GM21381 (cell line): ENCODE results near the gene RSKR.
"Not testable (repeated sequence)": the region's sequence is repeated elsewhere in the genome, so short reads cannot be mapped to it uniquely, and the experiment has no call there.

Experiments used
- ATAC-seq: cut with Tn5 transposase; IDR thresholded peaks from one replicate; pipeline ENCODE4 v1.9.1; 2021; ENCODE audit warnings: mild to moderate bottlenecking, moderate library complexity; ENCODE audit not compliant: unreplicated experiment

The RSKR gene

DNA sequence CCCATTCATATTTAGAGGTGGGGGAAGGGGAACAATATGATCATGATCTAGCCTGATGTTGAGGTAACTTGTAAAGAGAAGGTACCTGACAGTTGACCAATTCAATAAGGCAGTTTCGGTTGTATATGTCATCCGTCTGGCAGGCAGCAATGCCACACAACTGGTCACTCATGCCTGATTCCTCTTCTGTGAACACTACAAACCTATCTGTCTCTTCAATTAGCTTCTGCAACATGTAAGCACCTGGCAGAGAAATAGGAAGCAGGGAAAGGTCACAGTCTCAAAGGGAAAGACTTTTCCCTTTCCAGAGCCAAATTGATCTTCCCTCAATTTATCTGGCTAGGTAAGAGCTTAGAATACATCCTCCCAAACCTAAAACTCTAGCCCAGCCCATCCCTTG lies 10.2 kb upstream of the RSKR start:
- no peak for ATAC-seq

- no peak for ATAC-seq
These were observed 9.7 kb upstream of the RSKR start for GRCh38 chr17:28623696-28624095.

- ATAC-seq, result no peak
These were observed 8.2 kb upstream of the RSKR start for GRCh38 chr17:28622186-28622585.

DNA sequence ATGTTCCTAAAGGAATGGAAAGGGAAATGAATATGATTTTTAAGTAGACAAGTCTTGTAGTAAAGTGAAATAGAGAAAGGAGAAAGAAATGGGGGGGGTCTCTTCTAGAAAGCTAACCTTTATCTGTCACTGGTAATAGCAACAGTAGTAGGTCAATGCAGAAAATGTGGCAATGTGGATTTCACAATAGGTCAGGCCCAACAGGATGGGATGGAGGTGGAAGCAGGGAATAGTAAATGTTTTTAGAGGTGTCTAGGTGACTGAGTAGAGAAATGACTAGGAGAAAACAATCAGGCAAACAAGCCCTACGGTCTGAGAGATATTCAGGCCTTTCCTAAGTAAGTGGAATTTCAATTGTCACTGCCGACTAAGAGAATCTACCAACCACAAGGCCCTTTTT lies 6.0 kb upstream of the RSKR start:
- no peak for ATAC-seq

DNA sequence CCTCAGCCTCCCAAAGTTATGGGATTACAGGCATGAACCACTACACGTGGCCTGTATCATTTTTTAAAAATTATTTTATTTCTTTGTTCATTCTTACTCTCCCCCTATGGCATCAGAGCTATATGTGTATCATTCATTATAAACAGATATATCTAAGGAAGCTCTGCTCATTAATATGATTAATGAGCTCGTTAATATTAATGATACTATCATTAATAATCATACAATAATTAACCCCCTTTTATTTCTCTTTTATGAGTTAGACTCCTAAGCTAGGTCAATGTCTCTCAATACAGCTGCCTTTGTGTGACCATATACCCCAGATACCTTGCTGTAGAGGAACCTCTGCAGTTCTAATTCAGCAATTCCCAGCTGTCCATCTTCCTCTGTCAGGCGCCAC lies 4.5 kb upstream of the RSKR start:
- no peak for ATAC-seq

GRCh38 chr17:28616281-28616680 lies 2.3 kb upstream of the RSKR start:
- no peak for ATAC-seq

DNA sequence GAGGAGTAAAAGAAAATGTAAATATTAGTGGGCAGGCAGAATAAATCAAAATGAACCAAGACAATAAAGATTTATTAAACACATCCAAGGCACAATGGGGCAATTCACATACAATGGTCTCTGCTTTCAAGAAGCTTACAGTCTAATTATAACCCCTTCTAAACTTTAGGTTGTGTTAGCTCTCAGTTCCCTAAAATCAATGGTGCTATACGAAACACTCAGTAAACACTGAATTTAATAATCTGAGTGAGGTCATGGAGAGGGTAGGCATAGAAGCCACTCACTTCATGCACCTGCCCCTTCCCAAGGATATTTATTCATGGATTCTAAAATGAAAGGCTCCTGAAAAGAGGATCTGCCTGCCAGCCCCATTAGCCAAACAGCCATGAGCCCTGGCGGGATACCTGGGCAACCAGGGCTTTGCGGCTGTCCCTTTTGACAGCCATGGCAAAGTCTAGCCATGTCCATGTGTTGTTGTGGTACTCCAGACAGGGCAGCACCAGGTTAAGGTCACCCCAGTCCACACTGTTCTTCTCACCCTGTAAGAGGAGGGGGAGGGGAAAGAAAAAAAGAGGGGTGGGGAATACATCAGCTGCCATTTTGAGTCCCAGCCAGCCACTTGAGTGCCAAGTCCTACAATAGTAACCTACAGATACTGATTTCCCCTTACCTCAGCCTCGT lies 1.4 kb upstream of the RSKR start:
- no peak for ATAC-seq

DNA sequence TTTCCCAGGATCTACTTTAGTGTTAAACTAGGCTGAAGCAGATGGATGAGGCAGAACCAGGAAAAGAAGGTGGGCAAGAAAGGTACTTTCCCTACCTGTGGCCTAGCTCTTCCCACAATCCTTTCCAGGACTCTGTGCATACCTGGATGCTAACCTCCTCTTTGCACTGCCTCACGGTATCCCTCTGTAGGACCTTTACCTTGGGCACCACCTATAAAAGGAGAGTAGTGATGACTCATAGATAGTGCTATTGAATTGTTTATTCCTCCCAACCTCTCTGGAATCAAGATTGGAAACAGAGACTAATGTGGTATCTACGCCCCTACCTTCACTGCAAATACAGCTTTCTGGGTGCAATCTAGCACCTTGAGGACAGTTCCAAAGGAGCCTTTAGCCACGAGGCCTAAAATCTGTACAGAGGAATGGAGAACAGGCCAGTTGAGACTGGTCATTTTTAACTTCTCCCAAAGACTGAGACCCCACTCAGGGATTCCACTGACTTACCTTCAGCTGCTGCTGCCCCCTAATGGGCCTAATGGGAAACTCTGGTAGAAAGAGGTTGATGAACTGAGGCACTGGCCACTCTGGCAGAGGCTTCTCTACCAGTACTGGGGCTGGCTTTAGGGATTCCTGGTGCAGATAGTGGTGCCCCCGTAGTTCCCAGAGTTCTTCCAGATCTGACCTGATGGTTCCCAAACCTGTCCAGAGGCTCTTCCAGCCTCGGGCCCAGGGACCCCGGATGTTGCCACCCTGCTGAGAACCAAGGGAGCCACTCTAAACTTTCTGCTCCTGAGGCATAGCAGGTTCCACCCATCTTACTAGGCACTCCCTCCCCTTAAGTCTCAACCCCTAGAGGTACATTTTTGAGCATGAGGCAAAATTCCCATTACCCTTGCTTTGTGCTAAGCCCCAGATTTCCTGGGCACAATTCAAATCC lies 781 bp downstream of the RSKR start:
- no peak for ATAC-seq

- no peak for ATAC-seq
These were observed 1.5 kb downstream of the RSKR start for GRCh38 chr17:28612531-28612930.

GRCh38 chr17:28610376-28610775 lies 3.6 kb downstream of the RSKR start:
- ATAC-seq, result no peak

GRCh38 chr17:28604031-28604430 lies 10.0 kb downstream of the RSKR start:
- ATAC-seq, result not testable (repeated sequence)

DNA sequence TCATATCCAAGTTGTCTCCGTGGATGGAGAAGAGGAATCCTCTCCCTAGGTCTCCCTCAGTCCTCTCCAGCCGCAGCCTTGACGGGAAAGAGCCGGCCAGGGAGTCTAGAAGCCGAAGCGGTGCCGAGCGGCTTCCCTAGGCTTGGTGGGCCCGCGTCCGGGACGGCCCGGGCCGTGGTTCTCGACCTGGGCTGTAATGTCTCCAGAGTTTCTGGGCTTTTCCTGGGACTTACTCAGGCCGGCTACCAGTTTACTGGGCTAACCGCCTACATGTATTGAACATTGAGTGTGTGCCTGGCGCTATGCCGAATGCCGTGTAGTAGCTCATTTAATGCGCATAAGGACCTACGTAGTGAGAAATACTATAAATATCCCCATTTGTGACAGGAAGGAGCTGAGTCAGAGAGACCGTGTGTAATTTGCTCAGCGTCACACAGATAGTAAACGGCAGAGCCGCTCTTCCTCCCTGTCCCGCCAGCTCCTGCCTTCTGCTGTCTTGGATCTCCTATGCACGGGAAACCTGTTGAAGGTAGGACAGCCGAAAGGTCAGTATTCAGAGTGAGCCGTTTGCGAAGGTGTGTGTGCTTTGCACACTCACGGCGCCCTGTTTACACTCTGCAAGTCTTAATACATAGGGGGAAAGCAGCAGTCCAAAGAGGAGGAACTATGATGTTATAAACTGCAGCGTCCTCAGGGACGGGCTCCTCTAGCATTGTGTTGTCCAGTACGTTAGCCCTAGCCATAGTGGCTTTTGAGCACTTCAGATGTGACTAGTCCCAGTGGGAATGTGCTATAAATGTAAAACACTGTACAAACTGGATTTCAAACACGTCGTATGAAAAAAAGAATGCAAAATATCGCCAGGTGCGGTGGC lies 14.4 kb downstream of the RSKR start:
- ATAC-seq, result peak; percentile 36

DNA sequence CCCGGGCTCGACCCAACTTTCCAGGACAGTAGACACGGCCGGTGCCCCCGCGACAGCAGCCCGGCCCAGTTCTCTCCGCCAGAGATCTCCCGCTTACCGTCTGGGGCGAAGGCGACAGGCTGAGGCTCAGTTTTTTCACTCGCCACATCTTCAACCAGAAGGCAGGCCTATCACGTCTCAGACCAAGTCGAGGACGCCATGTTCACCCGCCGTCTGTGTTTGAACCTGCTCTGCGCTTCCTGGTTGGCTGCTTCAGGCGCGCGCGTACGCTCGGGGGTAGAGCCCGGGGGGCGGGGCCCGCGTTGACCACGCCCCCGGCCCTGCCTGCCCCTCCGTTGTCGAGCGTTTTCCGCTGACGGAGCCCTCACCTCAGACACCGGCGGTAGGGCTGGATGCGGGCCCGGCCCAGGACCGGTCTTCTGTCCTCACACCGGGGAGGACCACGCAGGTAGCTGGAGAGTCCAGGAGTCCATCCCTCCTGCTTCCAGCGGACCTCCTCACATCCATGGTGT lies 15.1 kb downstream of the RSKR start, which contains the start of gene SPAG5:
Gene SPAG5, minus strand, starts transcription at position 227 of the 512 bp plus-strand sequence. Its CDS starts 79 bp downstream, at position 148.
- peak; percentile 85 for ATAC-seq

DNA sequence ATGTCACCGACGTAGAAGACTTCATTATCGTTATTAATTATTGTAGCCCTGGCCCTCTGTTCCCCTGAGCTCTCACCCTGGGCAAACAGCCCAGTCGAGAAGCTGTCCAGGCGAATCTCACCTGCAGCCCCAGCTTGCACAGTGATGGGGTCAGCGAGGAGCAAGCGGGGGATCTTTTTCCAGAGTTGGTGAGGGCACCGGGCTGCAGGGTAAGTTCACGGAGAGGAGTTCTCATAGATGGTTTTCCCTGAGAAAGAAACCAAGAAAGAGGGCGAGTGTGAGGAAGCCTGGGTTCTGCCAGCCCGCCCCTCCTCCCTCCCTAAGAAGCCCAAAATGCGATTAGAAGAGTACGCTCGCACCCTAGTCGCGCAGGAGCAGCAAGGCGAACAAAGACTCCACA lies 15.6 kb downstream of the RSKR start:
- no peak for ATAC-seq

- ATAC-seq, result no peak
These were observed 16.2 kb downstream of the RSKR start for GRCh38 chr17:28597606-28598383.

DNA sequence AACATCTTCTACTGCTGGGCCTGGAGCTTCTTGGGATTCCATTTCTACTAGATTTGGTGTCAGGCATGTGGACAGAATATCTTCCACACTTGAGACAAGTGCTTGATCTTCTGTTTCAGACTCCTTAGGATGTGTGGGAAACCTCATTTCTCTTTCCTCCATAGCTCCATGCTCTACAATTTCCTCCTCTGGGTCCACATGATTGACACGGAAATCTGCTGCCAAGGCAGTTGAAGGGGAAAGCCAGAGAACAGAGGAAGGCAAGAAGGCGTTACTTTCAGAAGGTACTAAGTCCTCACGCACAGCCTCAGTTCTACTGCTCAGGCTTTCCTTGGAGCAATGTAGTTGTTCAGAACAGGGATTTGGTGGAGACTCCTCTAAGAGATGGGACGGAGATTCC lies 21.7 kb downstream of the RSKR start:
- ATAC-seq, result no peak

DNA sequence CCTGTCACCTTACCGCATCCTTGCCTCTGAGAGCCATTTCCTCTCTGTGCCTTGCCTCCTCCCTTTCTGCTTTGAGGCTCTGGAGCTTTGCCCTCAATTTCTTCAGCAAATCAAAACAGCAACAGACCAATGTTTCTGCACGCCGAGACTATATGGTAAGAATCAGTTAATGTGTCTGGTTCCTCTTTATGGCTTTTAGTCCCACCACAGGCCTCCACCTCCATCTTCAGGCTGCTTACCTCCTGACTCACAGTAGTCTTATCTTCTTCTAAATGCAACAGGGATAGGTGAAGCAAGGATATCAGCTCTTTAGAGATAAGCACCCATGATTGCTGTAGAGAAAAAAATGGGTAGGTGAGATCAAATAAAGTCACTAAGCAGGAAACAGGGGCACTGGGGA lies 28.1 kb downstream of the RSKR start:
- ATAC-seq, result no peak

- no peak for ATAC-seq
These were observed 29.6 kb downstream of the RSKR start for GRCh38 chr17:28584434-28584833.

GRCh38 chr17:28582513-28582912 lies 31.5 kb downstream of the RSKR start:
- no peak for ATAC-seq

- ATAC-seq, result no peak
These were observed 33.0 kb downstream of the RSKR start for GRCh38 chr17:28580959-28581358.
